Measurements from ENCODE around the gene HRCT1.
A peak's percentile ranks its signal among the peaks of the same experiment; 100 is the strongest.
"Not testable (repeated sequence)": the region's sequence is repeated elsewhere in the genome, so short reads cannot be mapped to it uniquely, and the experiment has no call there.

Gene HRCT1

DNA sequence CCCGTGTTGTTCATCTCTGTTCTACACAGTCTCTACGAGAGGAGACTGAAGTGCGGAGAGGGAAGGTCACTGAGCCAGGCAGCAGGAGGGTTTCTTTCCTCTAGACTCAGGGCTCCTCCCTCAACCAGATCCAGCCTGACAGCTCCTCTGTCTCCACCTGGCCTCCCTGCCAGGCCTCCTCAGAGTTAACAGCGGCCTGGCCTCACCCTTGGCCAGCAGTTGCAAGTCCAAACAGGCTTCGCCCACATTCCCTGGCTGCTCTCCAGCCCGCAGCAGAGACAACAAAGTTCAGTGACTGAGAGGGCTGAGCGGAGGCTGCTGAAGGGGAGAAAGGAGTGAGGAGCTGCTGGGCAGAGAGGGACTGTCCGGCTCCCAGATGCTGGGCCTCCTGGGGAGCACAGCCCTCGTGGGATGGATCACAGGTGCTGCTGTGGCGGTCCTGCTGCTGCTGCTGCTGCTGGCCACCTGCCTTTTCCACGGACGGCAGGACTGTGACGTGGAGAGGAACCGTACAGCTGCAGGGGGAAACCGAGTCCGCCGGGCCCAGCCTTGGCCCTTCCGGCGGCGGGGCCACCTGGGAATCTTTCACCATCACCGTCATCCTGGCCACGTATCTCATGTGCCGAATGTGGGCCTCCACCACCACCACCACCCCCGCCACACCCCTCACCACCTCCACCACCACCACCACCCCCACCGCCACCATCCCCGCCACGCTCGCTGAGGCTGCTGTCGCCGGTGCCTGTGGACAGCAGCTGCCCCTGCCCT lies at the start of gene HRCT1:
Gene HRCT1, plus strand, starts transcription at position 291 of the 768 bp plus-strand sequence. Its CDS starts 86 bp downstream, at position 377.
- no peak for DNase-seq

DNA sequence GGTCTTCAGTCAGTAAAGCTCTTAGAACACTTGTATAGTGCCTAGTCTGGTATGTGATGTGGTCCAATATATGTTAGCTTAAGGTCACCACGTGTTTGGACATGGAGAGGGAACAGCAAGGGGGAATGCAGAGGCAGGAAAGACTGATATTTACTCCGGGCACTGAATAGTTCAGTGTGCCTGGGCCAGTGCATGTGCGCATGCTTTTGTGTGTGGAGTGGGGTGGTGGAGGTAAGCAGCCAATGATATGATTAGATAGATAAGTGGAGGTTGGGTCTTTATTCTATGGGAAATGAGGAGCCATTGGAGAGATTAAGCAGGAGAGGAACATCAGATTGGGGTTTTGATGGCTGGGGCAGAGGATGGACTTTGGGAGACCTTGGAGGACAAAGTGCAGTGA lies 49.8 kb upstream of the HRCT1 start:
- DNase-seq: no peak

DNA sequence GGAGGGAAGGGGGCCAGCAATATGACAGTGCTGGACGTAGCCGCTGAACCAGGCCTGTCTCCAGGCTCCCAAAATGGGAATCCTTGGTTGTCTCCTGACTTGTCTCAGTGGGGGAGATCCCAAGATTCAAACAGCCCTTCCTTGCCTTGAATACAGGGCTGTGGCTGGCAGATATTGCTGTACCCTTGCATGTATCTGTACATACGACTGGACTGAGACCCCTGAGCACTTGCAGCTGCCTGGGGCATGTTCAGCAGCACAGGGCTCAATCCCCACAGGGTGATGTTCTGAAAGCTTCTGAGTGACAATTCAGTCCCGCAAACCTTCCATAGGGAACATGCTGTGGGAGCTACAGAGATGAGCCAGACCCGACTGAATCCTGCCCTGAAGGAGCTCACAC lies 49.1 kb upstream of the HRCT1 start:
- DNase-seq: no peak

DNA sequence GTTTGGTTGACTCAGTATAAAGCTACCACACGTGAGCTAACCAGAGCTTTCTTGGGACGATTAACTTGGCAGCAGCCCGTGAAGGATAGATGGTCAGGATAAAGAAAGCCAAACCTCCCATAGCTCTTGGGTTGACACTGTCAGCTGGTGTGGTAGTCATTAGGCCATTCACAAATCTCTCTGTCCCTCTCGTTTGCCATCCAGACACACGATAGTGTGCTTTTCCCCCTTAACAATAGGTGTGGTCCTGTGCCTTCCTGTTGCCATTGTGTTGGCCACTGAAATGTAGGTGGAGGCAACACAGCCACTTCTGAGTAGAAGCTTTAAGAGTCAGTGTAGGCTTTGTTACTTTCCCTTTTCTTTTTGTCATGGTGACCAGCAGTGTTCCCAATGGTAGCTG lies 47.5 kb upstream of the HRCT1 start:
- no peak for DNase-seq

DNA sequence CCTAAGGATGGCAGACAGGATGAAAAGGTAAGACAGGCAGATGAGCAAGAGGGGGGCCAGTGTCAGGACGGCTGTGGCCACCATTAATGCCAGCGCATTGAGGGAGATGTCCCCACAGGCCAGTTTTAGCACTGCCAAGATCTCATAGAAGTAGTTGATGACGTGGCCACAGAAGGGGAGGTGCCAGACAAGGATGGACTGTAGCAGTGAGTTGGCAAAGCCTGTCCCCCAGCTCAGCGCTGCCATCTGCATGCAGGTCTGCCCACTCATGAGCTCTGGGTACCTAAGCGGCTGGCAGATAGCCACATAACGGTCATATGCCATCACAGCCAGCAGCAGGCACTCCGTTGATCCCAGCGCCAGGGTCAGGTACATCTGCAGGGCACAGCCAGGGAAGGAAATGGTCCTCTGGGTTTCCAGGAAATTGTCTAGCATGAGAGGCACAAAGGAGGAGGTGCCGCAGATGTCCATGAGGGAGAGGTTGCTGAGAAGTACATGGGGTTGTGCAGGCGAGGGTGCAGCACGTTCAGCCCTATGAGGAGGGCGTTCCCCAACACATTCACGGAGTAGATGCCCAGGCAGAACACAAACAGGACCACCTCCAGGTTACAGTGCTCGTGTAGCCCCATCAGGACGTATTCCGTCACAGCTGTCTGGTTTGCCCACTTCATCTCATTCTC lies 46.6 kb upstream of the HRCT1 start:
- peak; percentile 13 for DNase-seq

DNA sequence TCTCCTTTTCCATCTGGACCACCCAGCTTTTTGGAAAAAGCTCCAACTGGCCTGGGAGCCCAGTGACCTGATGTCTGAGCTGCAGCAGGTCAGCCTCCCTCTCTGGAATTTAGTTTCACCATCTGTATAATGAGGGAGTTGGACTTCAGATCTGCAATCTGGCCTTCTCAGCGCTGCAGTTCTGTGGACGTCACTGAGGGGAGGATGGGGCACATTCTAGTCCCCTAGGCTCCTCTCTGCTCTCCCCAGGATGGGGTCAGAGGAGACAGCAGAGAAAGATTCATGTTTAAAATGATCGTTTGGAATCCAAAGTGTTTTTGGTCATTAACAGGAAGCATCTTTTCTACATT lies 46.0 kb upstream of the HRCT1 start:
- DNase-seq: no peak

DNA sequence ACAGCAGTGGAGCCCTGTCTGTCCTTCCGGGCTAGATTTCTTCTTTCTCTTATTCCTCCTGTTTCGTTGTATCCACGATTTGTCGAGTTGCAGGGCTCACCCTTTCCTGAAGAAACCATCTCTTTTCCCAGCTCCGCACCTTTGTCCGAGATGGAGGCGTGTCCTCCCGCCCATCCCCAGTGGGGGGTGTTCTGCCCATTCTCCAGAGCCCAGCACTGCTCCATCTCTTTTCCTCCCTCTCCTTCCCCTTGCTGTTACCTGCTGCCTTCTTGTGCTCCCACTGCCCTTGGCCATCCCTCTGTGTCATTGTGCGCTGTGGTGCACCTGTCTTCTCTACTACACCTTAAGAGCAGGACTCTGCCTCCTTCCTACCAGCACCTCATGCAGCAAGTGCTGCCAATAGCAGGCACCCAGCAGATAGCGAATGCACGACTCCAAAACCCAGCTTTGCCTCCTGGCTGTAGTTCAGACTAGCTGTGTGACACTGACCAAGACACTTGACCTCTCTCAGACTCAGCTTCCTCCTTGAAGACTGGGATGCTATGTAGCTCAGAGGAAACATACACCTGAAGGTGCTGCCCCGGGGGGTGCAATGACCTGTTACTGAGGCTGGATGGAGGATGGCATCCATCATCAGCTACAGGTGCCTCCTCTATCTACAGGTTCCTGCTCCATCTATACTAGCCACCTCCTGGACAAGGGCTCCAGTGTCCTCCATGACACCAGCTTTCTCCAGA lies 44.7 kb upstream of the HRCT1 start:
- DNase-seq: no peak

DNA sequence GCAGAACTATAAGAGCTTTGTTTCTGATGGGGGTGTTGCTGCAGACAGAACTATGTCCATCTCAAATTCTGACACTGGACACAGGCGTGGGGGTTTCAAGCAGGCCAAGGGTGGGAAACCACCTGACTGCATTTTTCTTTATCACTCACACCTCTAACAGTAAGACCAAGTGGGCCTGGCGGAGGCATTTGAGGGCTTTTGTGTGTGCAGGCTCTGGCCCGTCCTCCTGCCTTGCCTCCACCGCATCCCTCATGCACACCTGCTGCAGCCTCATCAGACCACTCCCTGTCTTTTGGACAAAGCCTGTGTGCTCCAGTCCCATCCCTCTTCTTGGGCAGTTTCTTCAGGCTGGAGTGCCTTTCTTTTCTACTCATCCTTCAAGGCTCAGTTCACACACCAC lies 43.7 kb upstream of the HRCT1 start:
- no peak for DNase-seq

DNA sequence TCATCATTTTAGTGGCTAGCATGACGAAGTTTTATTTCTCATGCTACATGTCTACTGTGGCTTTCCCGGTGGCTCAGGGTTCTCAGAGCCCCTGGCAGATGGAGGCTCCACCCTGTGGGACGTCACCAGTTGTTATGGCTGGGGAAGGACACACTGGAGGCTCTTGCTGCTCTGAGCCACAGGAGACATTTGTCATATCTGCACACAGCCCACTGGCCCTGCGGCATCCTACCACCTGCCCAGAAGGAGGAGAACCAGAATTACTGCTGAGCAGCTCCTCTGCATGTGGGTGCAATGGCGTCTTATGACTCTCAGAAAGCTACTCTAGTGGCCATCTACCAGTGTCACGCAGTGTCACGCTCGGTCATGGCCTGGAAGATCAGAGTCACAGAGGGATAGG lies 42.4 kb upstream of the HRCT1 start:
- no peak for DNase-seq

DNA sequence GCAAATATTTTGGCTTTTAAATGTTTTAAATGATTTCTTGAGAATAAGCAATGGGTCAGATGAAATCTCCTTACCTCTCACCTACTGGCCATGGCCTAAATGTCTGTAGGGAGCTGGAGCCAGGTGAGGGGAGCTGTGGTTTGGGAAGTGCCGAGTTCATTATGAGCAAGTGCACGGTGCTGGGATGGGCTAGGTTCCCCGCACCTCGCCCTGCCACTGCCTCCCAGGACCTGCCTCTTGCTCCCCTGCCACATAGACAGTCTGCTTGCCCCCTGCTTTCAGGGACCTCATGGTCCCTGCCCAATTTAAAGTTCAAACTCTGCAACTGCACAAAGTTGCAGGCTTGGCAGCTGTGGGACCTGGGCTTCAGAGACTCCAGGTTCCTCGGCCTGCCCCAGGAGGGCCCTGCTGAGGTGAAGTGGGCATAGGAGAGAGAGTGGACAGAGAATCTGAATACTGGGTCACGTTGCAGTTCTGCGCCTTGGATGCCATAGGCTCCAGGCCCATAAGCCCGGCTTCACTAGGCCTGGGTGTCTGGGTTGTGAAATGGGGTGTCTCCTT lies 41.2 kb upstream of the HRCT1 start:
- DNase-seq: no peak

DNA sequence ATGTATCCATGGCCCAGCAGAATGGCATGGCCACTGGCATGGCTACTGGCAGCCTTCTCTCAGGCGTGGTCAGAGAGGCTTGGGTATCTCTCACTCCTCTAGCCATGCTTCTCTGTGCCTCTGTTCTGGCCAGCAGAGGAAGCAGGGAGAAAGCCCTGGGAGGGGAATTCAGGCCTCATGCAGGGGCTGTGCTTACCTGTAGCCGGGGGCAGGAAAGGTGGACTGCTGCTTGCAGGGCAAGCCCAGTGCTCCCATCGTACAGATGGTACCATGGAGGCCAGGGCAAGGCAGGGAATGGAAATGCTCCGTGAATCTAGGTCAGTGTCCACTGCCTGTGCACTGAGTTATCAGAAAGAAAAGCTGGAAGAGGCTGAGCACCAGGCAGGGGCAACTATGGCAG lies 38.5 kb upstream of the HRCT1 start:
- no peak for DNase-seq

DNA sequence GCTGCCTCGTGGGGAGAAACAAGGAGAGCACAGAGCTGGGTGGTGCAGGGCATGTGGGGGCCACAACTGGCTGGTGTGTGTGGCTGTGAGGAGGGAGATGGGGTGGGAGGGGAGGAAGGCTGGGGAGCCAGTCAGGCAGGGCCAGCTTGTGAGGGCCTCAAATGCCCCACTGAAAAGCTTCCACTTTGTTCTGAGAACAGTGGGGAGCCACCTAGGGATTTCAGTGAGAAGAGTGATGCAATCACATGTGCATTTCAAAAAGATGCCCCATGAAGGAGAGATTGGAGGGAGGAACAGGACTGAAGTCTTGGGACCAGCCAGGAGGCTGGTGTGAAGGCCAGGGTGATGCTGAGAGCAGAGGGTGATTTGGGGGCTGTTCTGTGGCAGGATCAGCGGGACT lies 37.1 kb upstream of the HRCT1 start:
- DNase-seq: no peak

DNA sequence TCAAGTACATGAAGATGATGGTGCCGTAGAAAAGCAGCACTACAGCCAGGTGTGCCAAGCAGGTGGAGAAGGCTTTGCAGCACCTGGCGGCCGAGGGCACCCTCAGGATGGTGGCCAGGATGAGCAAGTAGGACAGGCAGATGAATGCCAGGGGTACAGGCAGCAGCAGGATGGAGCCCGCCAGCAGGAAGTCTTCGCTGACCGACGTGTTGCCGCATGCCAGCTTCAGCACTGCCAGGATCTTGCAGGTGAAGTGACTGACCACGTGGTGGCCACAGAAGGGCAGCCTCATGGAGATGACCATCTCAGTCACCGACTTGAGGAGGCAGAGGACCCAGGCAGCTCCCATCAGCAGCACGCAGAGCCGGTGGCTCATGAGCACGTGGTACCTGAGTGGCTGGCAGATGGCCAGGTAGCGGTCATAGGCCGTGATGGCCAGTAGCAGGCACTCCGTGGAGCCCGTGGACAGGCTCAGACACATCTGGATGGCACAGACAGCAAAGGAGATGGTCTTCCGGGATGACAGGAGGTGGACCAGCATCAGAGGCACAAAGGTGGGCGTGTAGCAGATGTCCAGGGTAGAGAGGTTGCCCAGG lies 36.3 kb upstream of the HRCT1 start:
- no peak for DNase-seq

DNA sequence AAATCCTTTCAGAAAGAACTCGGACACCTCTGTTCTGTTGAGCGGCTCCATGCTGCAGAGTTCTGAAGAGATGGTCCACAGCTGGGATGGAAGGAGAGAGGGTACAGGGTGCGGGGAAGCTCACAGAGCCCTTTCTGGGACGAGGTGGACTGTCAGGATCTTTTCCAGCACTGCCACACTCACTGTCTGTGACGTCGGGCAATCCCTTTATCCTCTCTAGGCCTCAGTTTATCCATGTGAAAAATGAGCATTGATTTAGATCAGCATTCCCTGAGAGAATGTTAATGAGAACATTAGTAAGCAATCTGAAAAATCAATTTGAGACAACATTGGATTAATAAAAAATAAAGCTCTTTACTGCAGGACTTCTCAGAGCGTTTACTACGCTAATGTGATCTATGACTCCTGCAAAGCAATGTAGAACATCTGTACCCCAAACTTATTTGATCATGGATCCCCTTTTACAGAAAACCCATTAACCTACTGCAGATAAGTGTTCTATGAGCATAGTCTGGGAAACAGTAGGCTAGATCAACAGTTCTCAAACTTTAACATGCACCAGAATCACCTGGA lies 35.6 kb upstream of the HRCT1 start, which contains the start of gene OR13J1:
Gene OR13J1, minus strand, starts transcription at position 51 of the 573 bp plus-strand sequence. Its CDS starts 0 bp downstream, at position 51.
- no peak for DNase-seq

DNA sequence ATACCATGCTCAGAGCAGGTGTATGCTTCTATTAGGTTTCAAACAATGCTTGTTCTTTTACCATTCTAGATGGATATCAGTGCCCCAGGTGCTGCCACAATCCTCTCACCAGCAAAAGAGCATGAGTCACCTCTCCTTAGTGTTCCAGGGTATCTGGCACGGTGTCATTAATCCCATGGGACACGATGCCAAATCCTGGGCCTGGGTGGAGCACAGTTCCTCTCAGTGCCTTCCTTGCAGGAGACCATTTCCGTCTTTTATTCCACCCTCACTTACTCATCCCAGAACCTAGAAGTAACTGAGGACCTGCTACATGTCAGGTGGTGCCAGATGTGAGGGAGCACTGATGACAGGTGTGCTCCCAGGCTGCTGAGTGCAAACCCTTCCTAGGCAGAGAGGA lies 34.5 kb upstream of the HRCT1 start:
- peak; percentile 29 for DNase-seq

DNA sequence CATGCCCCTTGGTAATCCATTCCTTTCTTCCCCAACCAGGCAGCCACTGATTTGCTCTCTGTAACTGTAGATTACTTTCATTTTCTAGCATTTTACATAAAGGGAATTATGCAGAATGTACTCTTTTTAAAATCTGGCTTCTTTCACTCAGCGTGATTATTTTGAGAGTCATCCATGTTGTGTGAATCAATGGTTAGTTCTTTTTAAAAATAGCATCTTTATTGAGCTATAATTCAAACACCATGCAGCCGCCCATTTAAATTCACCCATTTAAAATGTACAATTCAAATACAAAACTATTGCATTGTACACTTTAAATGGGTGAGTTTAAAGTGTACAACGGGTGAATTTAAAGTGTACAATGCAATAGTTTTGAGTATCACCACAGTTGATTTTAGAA lies 33.5 kb upstream of the HRCT1 start:
- no peak for DNase-seq

DNA sequence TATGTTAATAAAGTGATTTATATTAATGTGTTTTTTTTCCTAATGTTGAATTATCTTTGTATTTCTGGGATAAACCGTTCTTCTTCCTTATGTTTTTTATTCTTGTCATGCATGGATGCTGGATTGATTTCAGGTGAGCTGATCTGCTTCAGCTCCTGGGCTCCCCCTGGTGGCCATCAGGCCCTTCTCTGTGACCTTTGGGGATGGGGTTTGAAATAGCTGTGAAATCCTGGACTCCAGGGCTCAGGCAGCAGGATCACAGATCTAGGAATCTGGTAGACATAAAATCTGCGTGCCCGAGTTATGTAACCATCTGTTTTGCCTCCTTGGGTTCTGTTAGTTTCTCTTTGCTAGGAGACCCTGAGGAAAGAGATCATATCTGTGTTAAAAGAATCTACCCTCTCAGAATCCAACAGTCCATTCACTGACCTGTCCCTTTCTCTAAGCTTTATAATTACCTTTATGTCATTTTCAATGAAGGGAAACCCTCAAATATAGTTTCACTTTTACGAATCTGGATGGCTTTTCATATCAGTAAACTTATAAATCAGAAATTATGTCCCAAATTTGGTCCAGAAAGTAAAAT lies 23.6 kb upstream of the HRCT1 start:
- DNase-seq: peak; percentile 67

DNA sequence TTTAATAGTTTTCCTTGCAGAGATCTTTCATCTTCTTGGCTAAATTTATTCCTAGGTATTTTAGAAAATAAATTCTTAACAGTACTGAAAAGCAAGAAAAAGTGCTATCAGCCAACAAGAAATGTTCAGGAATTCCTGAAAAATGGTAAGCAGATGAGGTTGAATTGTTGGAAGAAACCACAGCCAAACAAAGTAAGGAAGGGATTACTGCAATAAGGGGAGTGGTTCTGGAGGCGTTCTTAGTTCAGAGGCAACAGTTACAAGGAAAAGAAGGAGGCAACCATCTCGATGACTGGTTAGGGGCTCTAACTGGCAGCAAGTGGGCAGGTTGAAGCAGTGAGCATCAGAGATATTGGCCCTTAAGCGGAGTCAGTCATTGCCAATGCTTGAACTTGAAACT lies 23.0 kb upstream of the HRCT1 start:
- no peak for DNase-seq

DNA sequence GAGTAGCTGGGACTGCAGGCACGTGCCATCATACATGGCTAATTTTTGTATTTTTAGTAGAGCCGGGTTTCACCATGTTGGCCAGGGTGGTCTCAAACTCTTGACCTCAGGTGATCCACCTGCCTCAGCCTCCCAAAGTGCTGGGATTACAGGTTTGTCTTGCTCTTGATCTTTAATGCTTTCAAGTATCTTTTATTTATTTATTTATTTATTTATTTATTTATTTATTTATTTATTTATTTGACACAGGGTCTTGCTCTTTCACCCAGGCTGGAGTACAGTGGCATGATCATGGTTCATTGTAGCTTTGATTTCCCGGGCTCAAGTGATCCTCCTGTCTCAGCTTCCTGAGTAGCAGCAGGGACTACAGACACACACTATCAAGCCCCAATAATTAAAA lies 21.1 kb upstream of the HRCT1 start:
- not testable (repeated sequence) for DNase-seq

DNA sequence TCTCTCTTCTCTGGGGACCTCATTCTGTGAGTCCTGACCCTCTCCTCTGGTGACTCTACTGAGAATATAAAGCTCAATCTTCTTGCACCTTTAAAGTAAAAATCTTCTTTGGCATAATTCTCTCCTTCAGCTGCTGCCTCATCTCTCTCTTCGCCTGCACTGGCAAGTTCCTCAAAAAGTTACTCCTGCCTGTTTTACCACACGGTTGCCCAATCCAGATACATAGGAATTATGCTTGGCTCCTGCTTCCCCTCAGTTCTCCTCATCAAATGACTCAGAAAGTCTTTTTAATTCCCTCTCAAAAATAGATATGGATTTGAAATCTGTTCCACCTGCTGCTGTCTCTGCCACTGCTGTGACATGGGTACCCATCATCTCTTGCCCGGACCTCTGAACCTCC lies 14.4 kb upstream of the HRCT1 start:
- DNase-seq: no peak

DNA sequence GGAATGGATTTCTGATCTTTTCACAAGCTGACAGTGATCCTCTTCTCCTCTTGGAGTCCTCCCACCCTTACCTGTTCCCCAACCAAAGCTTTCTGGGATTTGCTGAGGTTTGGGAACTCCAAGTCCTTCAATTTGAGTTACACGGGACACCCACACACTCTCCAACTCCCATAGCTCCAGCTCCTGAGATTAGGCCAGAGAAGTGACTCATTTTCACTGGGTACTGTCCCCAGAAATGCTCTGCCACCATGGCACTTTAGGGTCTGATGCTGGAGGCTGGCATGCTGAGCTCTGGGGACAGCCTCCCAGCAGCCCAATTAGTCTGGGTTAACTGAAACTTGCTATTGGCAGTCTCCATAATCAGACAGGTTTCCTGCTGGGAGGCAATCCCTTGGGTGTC lies 14.0 kb upstream of the HRCT1 start:
- DNase-seq: no peak

DNA sequence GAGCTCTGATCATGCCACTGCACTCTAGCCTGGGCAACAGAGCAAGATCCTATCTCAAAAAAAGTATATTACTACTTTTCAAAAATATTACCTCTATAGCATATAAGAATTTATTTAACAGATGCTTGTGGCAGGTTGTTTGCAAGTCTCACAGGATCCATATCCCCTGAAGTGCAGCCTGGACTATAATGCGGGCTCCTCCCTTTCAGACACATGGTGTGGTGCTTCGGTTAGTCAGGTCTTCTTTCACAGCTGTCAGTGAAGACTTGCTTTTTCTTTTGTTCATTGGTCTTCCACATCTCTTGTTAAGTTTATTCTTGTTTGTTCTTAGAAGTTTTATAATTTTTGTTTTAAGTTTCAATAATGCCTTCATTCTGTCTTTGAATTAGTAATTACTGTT lies 9.4 kb upstream of the HRCT1 start:
- no peak for DNase-seq

Measured in NCI-H2171 treated with DMSO at 0.1 percent for 48 hours (cell line).